ENCODE data around the gene ZSWIM7.
"Not testable (repeated sequence)": the region's sequence is repeated elsewhere in the genome, so short reads cannot be mapped to it uniquely, and the experiment has no call there.

The ZSWIM7 gene

DNA sequence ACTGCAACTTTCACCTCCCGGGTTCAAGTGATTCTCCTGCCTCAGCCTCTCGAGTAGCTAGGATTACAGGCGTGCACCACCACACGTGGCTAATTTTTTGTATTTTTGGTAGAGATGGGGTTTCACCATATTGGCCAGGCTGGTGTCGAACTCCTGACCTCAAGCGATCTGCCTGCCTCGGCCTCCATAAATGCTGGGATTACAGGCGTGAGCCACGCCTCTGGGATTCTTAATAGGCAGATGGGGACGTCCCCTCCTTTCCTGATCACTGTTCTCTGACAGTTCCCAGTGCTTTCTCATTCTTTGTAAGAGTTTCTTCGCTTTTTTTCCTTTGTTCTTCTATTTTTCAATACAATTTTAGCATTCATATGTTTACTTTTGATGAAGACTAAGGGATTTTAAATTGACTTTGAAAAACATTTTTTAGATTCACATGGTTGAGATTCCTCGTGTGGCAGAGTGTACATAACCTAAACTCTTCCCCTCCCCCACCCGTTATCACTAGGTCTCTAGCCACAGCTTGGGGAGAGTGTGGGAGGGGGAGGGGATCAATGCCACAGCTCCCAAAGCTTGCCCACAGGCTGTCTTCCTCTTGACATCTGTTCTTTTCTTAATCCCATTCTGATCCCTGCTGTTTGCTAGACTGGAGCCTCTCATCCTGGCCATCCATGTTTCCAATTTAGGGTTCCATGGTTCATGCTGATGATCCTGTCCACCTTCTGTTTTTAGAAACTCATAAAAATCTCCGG is 43.5 kb downstream of the ZSWIM7 start:
- DNase-seq: no peak

DNA sequence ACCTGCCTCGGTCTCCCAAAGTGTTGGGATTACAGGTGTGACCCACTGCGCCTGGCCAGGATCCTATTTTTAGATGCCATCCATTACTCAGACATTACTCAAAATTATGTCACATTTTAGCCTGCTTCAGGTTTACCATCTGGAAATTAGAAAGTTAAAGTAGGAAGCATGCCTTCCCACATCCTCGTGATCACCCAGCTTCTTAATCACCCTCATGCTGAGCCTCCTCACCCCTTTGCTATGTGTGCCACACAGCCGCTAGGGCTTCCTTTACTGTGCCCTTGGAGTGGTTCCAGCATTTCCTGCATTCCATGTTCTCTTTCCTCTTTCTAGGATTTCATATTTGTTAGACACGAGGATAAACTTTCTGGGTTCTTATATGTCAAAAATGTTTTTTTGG is 45.3 kb downstream of the ZSWIM7 start:
- DNase-seq: no peak

DNA sequence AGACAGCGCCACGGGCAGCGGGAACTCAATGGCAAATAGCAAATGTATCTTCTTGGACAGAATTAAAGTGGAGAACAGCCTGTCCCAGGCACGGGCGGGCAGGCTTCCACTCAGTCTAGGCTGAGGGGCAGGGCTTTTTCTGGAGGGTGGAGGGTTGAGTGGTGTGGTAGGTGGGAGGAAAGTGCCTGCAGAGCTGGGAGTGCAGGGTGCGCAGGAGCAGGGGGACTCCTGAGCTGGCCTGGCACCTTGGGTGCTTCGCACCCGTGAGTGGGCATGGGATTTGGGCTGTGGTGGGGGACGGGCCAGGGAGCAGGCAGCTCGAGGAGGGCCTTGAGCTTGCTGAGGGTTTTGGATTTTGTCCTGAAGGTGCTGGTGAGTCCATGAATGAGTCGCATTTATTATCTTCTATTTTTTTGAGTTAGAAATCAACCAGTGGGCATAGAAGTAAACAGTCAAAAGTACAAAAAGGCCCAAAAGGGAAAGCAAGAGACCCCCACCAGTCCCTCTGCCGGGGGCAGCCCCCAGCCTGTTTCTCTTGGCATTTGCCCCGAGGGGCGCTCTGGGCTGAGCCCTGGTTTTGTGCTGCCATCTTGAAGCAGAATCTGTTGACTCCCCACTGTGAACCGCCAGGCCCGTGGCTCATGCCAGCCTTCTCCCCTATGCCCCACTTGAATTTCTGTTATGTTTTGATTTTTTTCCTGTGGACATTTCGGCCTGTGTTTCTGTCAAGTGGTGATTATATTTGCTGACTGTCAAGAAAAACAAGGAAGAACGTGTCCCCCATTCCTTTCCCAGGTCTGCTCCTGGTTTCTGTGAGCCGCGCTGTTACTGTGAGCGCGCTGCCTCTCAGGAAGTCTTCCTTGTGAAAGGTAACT is 46.4 kb downstream of the ZSWIM7 start:
- DNase-seq: no peak

DNA sequence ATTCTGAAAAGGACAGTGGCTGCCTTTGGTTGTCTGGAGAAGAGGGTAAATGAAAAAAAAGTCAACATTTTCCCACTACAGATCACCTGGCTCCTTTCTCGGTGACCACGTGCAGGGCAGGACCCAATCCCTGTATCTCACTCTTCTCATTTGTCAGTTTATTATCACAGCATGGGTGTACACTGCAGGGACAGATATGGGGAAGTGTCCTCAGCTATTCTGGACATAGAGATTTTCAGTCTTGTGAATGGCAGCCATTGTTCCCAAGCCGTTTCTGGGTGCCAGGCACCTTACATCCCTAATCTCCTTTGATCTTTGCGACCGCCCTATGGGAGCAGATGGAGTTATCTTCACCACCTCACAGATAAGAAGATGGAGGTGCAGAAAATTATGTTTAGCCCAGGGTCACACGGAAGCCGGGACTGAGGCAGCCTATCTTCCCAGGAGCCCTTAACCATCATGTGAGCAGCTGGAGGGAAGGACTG is 47.4 kb downstream of the ZSWIM7 start:
- DNase-seq: no peak

DNA sequence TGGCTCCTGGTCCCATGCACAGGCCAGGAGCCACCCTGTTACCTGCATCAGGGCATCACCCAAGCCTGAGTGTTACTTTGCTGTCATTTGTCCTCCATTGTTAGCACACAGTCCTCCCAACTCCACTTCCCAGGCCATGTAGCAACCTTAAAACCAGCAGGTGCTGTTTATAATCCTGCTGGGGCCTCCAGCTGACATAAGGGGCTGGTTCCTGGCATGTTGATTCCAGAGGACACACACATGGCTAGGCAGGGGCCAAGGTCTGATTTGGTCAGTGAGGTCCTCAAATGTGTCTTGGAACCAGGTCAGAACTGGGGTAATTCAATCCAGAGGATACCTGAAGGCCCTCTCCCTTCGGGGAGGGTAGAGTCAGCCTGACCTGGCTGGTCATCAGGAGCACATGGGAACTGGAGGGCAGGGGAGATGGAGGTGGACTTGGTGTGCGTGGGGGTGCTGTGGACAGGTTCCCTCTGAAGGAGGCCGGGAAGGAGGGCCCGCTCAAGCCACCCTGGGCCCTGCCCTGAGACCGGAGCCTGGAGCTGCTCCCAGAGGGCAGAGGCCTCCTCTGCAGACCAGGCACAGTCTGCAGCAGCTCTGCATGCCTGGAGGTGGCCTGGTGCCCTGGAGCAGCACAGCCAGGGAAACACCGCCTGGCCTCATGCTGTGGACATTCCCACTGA is 48.0 kb downstream of the ZSWIM7 start:
- DNase-seq: no peak

DNA sequence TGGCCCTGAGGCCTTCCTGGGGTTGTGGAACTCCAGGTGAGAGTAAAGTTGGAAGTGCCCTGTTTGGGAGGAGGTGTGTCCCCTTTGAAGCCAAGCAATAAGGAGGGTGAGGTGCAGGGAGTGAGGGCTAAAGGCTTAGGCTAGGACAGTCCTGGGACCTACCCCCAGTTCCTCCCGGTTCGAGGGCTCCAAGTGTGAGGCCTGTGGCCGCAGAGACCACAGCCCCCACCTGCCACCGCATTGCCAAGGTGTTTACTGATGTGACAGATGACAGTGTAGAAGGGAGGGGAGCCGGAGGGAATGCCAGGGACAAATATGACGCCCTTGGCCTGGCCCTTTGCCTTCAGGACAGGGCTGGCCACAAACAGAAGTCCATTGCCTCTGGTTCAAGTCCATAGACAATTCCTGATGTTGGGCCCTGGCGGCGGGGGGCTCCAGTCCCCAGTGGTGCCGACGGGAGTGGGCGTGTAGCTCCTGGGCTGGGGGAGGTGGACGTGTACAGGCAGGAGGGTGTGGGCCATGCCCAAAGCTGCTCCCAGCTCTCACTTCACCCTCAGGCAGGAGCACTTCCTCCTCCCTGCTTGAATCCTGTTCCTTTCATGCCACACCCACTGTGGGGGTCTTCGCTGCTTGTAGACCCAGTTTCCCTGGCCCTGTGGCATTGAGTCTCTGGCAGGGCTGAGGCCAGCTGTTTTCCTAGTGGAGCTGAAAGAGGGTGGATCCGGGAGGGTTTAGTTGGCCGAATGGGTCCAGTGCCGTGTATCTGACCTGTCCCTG is 51.3 kb downstream of the ZSWIM7 start:
- DNase-seq: no peak

DNA sequence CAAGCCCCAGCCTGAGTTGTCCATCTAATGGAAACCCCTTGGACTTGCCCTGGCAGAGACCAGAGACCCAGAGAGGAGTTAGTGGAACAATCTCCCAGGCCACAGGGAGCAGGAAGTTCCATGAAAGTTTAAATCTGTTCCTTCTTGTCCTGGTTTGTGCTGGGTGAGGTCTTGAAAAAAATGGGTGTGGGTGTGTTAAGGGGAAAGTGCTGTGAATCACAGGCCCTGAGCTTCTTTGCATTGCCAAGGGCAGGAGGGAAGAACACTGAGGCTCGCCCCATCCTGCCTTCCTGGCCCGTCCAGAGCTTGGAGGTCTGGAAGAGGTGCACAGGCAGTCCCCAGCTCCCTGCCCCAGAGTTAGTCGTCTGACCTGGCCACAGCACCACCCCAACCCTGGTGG is 52.2 kb downstream of the ZSWIM7 start:
- no peak for DNase-seq

DNA sequence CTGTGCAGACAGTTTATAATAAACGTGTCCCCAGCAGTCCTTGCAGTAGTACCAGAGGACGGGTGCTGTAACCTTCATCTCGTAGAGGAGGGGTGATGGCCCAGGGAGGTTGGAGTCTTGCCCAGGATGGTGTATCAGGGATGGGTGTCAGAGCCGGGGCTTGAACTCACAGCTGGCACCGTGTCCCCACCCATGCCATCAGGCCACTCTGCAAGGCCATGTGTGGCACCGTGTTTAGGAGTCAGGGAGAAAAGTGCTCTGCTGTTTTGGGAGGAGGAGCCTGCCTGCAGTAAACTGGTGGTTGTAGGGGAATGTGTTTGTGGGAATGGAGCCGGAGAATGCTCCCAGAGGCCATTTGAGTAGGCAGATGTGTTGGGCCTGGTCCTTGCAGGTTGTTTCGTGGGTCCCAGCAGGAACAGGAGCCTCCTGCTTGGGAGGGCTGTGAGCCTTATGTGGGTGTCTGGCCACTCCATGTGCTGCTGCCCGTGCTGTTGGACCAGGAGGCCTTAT is 52.8 kb downstream of the ZSWIM7 start:
- DNase-seq: no peak

DNA sequence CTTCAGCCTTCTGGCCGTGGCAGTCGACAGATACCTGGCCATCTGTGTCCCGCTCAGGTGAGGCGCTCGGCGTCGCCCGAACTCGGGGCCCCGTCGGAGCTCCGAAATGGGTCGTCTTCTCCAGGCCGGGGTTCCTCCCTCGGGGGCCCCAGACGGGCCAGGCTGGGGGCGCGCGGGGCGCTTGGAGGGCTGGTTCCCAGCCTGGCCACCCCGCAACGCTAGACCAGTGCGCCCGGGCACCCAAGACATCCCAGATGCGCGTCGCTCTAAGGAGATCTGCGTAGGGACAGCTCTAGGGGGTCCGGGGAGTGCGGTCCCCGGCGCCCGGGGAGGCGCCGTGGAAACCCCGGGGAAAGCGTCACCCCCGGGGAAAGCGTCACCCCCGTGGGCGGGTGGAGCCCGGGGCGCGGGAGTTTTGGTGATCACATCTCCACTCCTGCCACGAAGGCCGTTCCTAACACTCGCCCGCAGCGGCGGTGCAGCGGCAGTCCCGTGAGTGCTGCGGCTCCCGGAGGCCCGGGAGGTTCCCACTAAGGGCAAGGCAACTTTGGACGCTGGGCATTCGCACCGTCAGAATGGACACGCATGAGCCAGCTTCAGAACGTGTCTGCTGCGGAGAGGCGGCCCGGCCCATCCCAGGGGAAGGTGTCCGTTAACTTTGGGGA is 53.8 kb downstream of the ZSWIM7 start:
- peak; percentile 25 for DNase-seq

DNA sequence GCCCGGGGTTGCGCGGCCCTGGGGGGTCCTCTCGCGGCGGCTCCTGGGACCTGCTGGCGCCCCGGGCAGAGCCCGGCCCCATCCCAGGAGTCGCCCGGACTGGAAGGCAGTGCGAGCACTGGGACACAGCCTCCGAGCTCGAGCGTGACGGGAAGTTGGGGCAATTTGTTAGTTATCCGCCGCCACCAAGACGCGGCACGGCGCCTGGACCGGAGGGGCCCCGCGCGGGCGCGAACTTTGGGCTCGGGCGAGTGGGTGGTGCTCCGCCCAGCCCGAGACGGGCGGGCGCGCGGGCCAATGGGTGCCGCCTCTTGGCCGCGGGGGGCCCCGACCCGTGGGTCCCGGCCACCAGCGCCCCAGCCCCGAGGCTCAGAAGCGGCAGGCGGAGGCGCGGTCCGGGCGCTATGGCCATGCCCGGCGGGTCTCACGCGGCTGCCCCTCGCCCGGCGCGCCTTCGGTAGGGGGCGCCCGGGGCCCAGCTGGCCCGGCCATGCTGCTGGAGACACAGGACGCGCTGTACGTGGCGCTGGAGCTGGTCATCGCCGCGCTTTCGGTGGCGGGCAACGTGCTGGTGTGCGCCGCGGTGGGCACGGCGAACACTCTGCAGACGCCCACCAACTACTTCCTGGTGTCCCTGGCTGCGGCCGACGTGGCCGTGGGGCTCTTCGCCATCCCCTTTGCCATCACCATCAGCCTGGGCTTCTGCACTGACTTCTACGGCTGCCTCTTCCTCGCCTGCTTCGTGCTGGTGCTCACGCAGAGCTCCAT is 54.6 kb downstream of the ZSWIM7 start, which contains the start of gene ADORA2B:
ADORA2B (plus strand) TSS at position 372 of the 768 bp plus-strand sequence; CDS start at position 491, 119 bp downstream.
- DNase-seq: peak; percentile 23

DNA sequence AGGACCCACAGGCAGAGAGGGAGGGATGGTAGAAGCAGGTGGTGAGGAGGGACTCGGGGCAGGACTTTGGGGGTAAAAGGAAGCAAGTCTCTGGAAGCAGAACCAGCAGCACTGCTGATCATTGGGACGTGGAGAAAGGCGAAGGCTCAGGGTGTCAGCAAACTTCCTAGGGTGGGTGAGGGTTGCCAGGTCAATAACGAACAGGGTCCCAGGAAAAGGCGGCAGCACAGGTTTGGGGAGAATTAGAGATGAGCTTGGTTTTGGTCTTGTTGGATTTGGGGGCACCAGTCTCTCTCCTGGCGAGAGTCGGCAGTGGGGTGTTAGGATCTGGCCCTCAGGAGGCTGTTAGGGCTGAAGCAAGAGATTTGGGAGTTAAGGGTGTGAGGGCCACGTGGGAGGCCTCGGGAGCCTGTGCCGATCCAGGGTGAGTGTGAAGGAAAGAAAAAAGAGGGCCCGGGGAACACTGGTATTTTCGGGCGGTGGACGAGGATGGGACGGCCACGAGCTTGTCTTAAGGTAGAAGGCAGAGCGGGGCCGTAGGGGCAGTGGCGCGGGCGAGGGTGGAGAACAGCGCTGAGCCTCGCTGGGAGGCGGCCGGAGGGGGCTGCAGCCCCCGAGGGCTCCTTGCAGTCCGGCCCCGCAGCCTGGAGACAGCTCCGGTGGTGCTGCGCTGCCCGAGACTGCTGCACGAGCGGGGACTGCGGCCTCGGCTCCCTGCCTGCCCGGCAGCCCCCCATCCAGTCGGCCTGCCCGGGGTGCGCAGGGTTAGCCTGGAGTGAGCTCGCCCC is 55.3 kb downstream of the ZSWIM7 start:
- DNase-seq: no peak

DNA sequence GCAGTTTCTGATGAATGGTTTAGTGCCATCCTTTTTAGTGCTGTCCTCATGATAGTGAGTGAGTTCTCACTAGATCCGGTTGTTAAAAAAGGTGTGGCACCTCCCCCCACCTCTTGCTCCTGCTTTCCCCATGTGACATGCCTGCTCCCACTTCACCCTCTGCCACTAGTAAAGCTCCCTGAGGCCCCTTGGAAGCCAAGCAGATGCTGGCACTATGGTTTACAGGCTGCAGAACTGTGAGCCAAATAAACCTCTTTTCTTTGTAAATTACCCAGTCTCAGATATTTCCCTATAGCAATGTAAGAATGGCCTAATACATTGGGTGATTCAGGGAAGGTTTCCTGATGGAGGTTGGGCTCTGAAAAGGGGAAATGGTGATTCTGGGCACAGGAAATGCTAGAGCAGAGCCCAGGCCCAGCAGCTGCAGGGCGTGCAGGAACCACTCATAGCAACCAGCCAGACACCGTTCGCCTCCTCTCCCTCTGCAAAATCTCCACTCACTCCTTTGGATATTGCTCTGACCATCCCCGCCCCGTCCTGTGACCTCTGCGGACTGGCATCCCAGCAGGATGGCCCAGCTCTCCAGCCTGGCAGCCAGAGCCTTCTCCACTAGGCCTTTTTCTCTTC is 57.2 kb downstream of the ZSWIM7 start:
- DNase-seq: no peak

DNA sequence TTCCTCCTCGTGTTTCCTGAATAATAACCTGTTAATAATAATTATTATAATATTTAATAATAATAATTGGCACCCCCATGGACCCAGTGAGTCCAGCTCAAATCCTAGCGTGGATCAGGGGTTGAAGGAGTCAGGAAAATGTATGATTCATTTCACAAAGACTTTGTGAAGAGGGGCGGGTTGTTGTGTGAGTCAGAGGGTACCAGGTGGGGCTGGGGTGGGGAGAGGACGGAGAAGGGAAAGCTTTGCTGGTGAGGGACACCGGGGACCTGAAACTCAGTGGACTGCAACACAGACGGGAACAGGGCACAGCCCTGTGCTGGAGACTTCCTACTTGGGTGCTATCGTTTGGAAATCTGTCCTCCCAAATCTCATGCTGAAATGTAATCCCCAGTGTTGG is 57.7 kb downstream of the ZSWIM7 start:
- no peak for DNase-seq

DNA sequence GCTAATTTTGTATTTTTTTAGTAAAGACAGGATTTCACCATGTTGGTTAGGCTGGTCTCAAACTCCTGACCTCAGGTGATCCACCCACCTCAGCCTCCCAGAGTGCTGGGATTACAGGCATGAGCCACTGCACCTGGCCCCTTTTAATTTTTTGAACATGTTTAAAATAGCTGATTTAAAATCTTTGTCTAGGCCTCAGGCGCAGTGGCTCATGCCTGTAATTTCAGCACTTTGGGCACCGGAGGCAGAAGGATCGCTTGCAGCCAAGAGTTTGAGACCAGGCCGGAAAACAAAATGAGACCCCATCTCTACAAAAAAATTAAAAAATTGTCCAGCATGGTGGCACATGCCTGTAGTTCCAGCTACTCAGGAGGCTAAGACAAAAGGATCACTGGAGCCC is 63.0 kb downstream of the ZSWIM7 start:
- not testable (repeated sequence) for DNase-seq

DNA sequence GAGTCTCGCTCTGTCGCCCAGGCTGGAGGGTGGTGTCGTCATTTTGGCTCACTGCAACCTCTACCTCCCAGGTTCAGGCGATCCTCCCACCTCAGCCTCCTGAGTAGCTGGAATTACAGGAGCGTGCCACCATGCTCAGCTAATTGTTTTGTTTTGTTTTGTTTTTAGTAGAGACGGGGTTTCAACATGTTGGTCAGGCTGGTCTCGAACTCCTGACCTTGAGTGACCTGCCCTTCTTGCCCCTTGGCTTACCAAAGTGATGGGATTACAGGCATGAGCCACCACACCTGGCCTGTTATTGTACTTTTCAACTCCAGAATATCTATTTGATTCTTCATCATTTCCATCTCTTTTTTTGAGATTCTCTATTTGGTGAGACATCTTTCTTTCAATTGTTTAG is 63.6 kb downstream of the ZSWIM7 start:
- no peak for DNase-seq

DNA sequence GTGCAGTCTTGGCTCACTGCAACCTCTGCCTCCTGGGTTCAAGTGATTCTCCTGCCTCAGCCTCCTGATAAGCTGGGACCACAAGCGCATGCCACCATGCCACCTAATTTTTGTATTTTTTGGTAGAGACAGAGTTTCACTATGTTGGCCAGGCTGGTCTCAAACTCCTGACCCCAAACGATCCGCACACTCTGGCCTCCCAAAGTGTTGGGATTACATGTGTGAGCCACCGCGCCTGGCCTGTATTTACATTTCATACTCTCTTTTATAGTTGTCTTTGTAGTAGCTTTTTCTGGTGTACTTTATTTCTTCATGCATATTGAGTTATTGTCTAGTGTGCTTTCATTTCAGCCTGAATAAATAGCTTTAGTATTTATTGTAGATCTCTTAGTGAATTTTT is 64.6 kb downstream of the ZSWIM7 start:
- no peak for DNase-seq

DNA sequence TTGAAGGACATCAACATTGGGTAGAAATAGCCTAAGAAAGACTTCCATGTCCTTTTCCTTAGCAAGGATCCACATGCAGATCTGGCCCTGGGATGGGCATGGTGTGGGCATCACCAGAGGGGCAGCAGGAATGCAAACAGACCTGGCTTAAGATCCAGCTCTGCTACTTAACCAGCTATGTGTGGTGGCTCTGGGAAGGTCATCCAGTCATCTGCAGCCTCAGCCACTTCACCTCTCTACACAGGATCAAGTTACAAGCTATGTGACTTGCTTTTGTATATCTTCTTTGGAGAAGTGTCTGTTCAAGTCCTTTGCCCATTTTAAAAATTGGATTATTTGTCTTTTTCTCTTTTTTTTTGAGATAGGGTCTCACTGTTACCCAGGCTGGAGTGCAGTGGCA is 68.1 kb downstream of the ZSWIM7 start:
- no peak for DNase-seq

DNA sequence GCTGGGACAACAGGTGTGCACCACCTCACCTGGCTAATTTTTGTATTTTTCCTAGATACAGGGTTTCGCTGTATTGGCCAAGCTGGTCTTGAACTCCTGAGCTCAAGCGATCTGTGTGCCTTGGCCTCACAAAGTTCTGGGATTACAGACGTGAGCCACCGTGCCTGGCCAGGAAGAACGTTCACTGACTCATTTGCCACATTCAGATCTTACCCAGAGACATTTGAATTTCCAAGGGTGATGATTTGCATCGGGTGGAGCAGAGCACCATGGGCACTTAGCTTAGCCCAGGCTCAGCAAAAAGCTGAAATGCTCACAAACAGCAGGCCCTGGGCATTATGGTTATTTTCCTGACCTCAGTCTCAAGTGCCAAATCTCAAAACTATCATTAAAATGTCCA is 69.1 kb downstream of the ZSWIM7 start:
- DNase-seq: no peak

DNA sequence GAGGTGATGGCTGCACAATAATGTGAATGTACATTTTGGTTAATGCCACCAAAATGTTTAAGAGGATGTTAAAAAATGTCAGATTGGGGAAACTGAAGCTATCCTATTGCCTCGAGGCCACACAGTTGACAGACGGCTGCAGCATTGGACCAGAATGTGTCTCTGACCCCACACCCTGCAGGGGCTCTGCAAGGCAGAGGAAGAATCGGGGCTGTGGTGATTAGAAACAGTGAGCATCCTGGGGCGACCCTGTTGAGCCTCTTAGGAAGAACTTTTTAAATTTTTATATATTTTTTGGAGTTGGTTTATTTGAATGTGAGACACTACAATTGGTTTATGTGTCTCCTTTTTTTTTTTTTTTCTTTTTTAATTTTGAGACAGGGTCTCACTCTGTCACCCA is 69.6 kb downstream of the ZSWIM7 start:
- no peak for DNase-seq

All from activated CD4-positive, alpha-beta T cell treated with anti-CD3 and anti-CD28 coated beads for 1 hour (primary cell).